GM23338 (cell line): ENCODE data around the gene RNF2. TPM values are rescaled to one million over a fixed set of nuclear protein-coding genes. Genes with fewer than 3 reads are reported as not detected.

Experiments used
- ATAC-seq: fragments of 200-7000 bp; cut with Tn5 transposase; 3 replicates; pipeline ENCODE4 v1.9.1; 2020
- DNase-seq: peaks from one replicate; pipeline ENCODE4 v3.0.0-alpha.2; 2015; ENCODE audit warnings: low spot score
- H2AFZ ChIP-seq: fragments of 200-600 bp; sonication (generic); 2 replicates; pipeline ENCODE4 v1.8.0; 2016; ENCODE audit warnings: antibody characterized with exemption, mild to moderate bottlenecking, moderate library complexity
- H3F3A ChIP-seq: fragments of 200-600 bp; sonication (generic); replicated peaks from 2 replicates; pipeline ENCODE4 v1.8.0; 2017; ENCODE audit warnings: antibody characterized with exemption, mixed run types, low read depth
- H3K27ac ChIP-seq: fragments of 200-600 bp; sonication (generic); 2 replicates; pipeline ENCODE4 v1.6.1; 2016; ENCODE audit warnings: low read depth
- H3K27me3 ChIP-seq: fragments of 200-600 bp; sonication (generic); 2 replicates; pipeline ENCODE4 v1.8.0; 2016; ENCODE audit warnings: mild to moderate bottlenecking, mixed run types, moderate library complexity; ENCODE audit not compliant: insufficient read depth
- H3K36me3 ChIP-seq: fragments of 200-600 bp; sonication (generic); 2 replicates; pipeline ENCODE4 v1.8.0; 2016; ENCODE audit warnings: mild to moderate bottlenecking; ENCODE audit not compliant: insufficient read depth
- H3K4me1 ChIP-seq: fragments of 200-600 bp; sonication (generic); 2 replicates; pipeline ENCODE4 v1.8.0; 2016; ENCODE audit warnings: mild to moderate bottlenecking, moderate library complexity; ENCODE audit not compliant: insufficient read depth
- H3K4me2 ChIP-seq: fragments of 200-600 bp; sonication (generic); 2 replicates; pipeline ENCODE4 v1.7.1; 2017; ENCODE audit warnings: mixed run types
- H3K4me3 ChIP-seq: fragments of 200-600 bp; sonication (generic); 2 replicates; pipeline ENCODE4 v1.6.1; 2016; ENCODE audit warnings: mixed run types
- H3K79me2 ChIP-seq: fragments of 200-600 bp; sonication (generic); replicated peaks from 2 replicates; pipeline ENCODE4 v1.8.0; 2017; ENCODE audit warnings: mild to moderate bottlenecking; ENCODE audit not compliant: insufficient read depth
- H3K9me2 ChIP-seq: fragments of 200-600 bp; sonication (generic); 2 replicates; pipeline ENCODE4 v1.8.0; 2017; ENCODE audit not compliant: insufficient read depth
- H4K20me1 ChIP-seq: fragments of 200-600 bp; sonication (generic); replicated peaks from 2 replicates; pipeline ENCODE4 v1.8.0; 2017; ENCODE audit warnings: mild to moderate bottlenecking; ENCODE audit not compliant: insufficient read depth
- H3K27ac Mint-ChIP-seq: 2 replicates; pipeline ENCODE4 v1.8.0; 2020; ENCODE audit warnings: inconsistent platforms, mild to moderate bottlenecking, moderate library complexity, mixed read lengths
- H3K27me3 Mint-ChIP-seq: 3 replicates; pipeline ENCODE4 v1.8.0; 2022; ENCODE audit warnings: low read depth, mild to moderate bottlenecking, moderate library complexity, mixed read lengths, inconsistent platforms; ENCODE audit not compliant: insufficient read depth, poor library complexity
- H3K36me3 Mint-ChIP-seq: 3 replicates; pipeline ENCODE4 v1.8.0; 2021; ENCODE audit warnings: low read depth, mild to moderate bottlenecking, inconsistent platforms, moderate library complexity, mixed read lengths
- H3K4me1 Mint-ChIP-seq: 3 replicates; pipeline ENCODE4 v1.8.0; 2020; ENCODE audit warnings: mild to moderate bottlenecking, inconsistent platforms, mixed read lengths
- H3K4me3 Mint-ChIP-seq: 3 replicates; pipeline ENCODE4 v1.8.0; 2021; ENCODE audit warnings: moderate library complexity, mild to moderate bottlenecking, inconsistent platforms, mixed read lengths
- H3K9me3 Mint-ChIP-seq: 3 replicates; pipeline ENCODE4 v1.8.0; 2020; ENCODE audit warnings: moderate library complexity, mild to moderate bottlenecking, inconsistent platforms, mixed read lengths
- CREB1 ChIP-seq: fragments of 250-450 bp; sonication (Bioruptor Pico); IDR thresholded peaks from 2 replicates; pipeline ENCODE4 v1.5.0; 2020; ENCODE audit warnings: low read depth, mild to moderate bottlenecking, moderate library complexity
- EZH2 ChIP-seq: fragments of 200-600 bp; sonication (generic); IDR thresholded peaks from one replicate; pipeline ENCODE4 v1.8.0; 2017; ENCODE audit warnings: antibody characterized with exemption, mild to moderate bottlenecking, low read depth; ENCODE audit not compliant: unreplicated experiment
- EZH2phosphoT487 ChIP-seq: fragments of 200-600 bp; sonication (generic); IDR thresholded peaks from one replicate; pipeline ENCODE4 v1.8.1; 2018; ENCODE audit warnings: antibody characterized with exemption; ENCODE audit not compliant: unreplicated experiment
- JUNB ChIP-seq: IDR thresholded peaks from one replicate; pipeline ENCODE4 v1.6.1; 2016; ENCODE audit warnings: antibody characterized with exemption; ENCODE audit not compliant: unreplicated experiment
- NANOG ChIP-seq: IDR thresholded peaks from 2 replicates; pipeline ENCODE4 v1.6.1; 2016; ENCODE audit warnings: antibody characterized with exemption, borderline replicate concordance
- POLR2AphosphoS5 ChIP-seq: IDR thresholded peaks from 2 replicates; pipeline ENCODE4 v1.6.1; 2016; ENCODE audit warnings: antibody characterized with exemption, low read depth
- STAT1 ChIP-seq: IDR thresholded peaks from one replicate; pipeline ENCODE4 v1.6.1; 2016; ENCODE audit warnings: antibody characterized with exemption; ENCODE audit not compliant: unreplicated experiment
- ZNF114 ChIP-seq: fragments of 250-450 bp; sonication (Bioruptor Pico); IDR thresholded peaks from 2 replicates; pipeline ENCODE4 v1.5.0; 2020; ENCODE audit warnings: mild to moderate bottlenecking, moderate library complexity
- ZNF331 ChIP-seq: fragments of 250-450 bp; sonication (Bioruptor Pico); IDR thresholded peaks from 2 replicates; pipeline ENCODE4 v1.5.0; 2020; ENCODE audit warnings: low read depth, mild to moderate bottlenecking, moderate library complexity
- polyA plus RNA-seq: library from polyadenylated mRNA; unstranded; fragments of >200 nt; fragmentation: Nextera tagmentation; extraction: Ambion mirVana; gene quantifications from 2 replicates; pipeline ENCODE4 v1.2.1, GENCODE V29; 2016
- total RNA-seq: library from RNA; depleted of rRNA; stranded (reverse); fragments of >200 nt; shearing (Covaris generic); gene quantifications from 2 replicates; pipeline ENCODE4 v1.2.3, GENCODE V29; 2014
- TF ChIP-seq, protein P1 (sequence below): IDR thresholded peaks from one replicate; pipeline ENCODE4 v1.6.1; 2018; ENCODE audit warnings: antibody characterized with exemption; ENCODE audit not compliant: unreplicated experiment
- TF ChIP-seq, protein P2 (sequence below): fragments of 250-450 bp; sonication (Bioruptor Pico); IDR thresholded peaks from 2 replicates; pipeline ENCODE4 v1.5.0; 2020; ENCODE audit warnings: mild to moderate bottlenecking, moderate library complexity
- TF ChIP-seq, protein P3 (sequence below), 2 experiments: fragments of 200-600 bp in 1 of 2; sonication (generic) in 1 of 2; conservative IDR thresholded peaks; 2 replicates each; pipeline versions ENCODE4 v1.5.1 to v1.6.1; 2016 to 2017; ENCODE audit warnings: antibody characterized with exemption in 2 of 2, low read depth in 2 of 2, mild to moderate bottlenecking in 2 of 2, moderate library complexity in 1 of 2
- TF ChIP-seq, protein P4 (sequence below): IDR thresholded peaks from 2 replicates; pipeline ENCODE4 v1.6.1; 2016; ENCODE audit warnings: antibody characterized with exemption

The RNF2 gene
- total and polyA plus RNA-seq, 2 experiments from 2014 or later, result 33.3 to 51.4 TPM

DNA sequence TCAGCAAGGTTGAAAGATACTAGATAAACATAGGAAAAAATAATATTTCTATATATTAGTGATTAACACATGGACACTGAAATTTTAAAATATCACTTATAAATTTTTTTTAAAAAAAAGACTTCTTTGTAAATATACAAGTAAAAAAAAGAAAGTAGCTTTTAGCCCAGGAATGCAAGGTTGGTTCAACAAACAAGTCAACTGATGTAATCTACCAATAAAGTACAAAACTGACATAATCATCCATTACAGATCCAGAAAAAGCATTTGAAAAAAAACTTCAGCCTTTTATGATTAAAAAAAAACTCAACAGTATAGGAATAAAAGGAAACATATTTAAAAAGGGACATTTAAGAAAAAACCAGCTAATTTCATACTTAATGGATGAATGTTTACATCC, 63.0 kb downstream of the RNF2 start:
- no peak overlapping the region for H3K27ac Mint-ChIP-seq
- H3F3A ChIP-seq, result no peaks in the 10 kb centered on the region

More for the DNA sequence above, 63.0 kb downstream of the RNF2 start:
- Histone ChIP-seq H3K4me1 (no peaks in the 10 kb centered on the region), H3K4me3 (no peak overlapping the region), H3K27me3 (no peaks in the 10 kb centered on the region), H3K9me2 (no peaks in the 10 kb centered on the region), H3K4me2 (no peak overlapping the region), H3K36me3 (0 out of 2 replicates have a peak, but pooled peaks cover 4% of the 10 kb centered on the region), H4K20me1 (no peaks in the 10 kb centered on the region), H3K27ac (no peak overlapping the region), H3K79me2 (no peaks in the 10 kb centered on the region), H2AFZ (no peak overlapping the region)
- TF ChIP-seq EZH2 (no peak), STAT1 (no peak), ZNF114 (CRISPR knock-in tag) (no peak), CREB1 (CRISPR knock-in tag) (no peak), EZH2phosphoT487 (no peak), JUNB (no peak), ZNF331 (no peak), POLR2AphosphoS5 (no peak), NANOG (no peak)
- TF ChIP-seq, protein P1, sequence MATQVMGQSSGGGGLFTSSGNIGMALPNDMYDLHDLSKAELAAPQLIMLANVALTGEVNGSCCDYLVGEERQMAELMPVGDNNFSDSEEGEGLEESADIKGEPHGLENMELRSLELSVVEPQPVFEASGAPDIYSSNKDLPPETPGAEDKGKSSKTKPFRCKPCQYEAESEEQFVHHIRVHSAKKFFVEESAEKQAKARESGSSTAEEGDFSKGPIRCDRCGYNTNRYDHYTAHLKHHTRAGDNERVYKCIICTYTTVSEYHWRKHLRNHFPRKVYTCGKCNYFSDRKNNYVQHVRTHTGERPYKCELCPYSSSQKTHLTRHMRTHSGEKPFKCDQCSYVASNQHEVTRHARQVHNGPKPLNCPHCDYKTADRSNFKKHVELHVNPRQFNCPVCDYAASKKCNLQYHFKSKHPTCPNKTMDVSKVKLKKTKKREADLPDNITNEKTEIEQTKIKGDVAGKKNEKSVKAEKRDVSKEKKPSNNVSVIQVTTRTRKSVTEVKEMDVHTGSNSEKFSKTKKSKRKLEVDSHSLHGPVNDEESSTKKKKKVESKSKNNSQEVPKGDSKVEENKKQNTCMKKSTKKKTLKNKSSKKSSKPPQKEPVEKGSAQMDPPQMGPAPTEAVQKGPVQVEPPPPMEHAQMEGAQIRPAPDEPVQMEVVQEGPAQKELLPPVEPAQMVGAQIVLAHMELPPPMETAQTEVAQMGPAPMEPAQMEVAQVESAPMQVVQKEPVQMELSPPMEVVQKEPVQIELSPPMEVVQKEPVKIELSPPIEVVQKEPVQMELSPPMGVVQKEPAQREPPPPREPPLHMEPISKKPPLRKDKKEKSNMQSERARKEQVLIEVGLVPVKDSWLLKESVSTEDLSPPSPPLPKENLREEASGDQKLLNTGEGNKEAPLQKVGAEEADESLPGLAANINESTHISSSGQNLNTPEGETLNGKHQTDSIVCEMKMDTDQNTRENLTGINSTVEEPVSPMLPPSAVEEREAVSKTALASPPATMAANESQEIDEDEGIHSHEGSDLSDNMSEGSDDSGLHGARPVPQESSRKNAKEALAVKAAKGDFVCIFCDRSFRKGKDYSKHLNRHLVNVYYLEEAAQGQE, result no peak
- TF ChIP-seq, protein P2, sequence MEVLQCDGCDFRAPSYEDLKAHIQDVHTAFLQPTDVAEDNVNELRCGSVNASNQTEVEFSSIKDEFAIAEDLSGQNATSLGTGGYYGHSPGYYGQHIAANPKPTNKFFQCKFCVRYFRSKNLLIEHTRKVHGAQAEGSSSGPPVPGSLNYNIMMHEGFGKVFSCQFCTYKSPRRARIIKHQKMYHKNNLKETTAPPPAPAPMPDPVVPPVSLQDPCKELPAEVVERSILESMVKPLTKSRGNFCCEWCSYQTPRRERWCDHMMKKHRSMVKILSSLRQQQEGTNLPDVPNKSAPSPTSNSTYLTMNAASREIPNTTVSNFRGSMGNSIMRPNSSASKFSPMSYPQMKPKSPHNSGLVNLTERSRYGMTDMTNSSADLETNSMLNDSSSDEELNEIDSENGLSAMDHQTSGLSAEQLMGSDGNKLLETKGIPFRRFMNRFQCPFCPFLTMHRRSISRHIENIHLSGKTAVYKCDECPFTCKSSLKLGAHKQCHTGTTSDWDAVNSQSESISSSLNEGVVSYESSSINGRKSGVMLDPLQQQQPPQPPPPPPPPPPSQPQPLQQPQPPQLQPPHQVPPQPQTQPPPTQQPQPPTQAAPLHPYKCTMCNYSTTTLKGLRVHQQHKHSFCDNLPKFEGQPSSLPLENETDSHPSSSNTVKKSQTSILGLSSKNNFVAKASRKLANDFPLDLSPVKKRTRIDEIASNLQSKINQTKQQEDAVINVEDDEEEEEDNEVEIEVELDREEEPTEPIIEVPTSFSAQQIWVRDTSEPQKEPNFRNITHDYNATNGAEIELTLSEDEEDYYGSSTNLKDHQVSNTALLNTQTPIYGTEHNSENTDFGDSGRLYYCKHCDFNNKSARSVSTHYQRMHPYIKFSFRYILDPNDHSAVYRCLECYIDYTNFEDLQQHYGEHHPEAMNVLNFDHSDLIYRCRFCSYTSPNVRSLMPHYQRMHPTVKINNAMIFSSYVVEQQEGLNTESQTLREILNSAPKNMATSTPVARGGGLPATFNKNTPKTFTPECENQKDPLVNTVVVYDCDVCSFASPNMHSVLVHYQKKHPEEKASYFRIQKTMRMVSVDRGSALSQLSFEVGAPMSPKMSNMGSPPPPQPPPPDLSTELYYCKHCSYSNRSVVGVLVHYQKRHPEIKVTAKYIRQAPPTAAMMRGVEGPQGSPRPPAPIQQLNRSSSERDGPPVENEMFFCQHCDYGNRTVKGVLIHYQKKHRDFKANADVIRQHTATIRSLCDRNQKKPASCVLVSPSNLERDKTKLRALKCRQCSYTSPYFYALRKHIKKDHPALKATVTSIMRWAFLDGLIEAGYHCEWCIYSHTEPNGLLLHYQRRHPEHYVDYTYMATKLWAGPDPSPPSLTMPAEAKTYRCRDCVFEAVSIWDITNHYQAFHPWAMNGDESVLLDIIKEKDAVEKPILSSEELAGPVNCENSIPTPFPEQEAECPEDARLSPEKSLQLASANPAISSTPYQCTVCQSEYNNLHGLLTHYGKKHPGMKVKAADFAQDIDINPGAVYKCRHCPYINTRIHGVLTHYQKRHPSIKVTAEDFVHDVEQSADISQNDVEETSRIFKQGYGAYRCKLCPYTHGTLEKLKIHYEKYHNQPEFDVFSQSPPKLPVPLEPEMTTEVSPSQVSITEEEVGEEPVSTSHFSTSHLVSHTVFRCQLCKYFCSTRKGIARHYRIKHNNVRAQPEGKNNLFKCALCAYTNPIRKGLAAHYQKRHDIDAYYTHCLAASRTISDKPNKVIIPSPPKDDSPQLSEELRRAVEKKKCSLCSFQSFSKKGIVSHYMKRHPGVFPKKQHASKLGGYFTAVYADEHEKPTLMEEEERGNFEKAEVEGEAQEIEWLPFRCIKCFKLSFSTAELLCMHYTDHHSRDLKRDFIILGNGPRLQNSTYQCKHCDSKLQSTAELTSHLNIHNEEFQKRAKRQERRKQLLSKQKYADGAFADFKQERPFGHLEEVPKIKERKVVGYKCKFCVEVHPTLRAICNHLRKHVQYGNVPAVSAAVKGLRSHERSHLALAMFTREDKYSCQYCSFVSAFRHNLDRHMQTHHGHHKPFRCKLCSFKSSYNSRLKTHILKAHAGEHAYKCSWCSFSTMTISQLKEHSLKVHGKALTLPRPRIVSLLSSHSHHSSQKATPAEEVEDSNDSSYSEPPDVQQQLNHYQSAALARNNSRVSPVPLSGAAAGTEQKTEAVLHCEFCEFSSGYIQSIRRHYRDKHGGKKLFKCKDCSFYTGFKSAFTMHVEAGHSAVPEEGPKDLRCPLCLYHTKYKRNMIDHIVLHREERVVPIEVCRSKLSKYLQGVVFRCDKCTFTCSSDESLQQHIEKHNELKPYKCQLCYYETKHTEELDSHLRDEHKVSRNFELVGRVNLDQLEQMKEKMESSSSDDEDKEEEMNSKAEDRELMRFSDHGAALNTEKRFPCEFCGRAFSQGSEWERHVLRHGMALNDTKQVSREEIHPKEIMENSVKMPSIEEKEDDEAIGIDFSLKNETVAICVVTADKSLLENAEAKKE (CRISPR knock-in tag), result no peak
- TF ChIP-seq, protein P3, sequence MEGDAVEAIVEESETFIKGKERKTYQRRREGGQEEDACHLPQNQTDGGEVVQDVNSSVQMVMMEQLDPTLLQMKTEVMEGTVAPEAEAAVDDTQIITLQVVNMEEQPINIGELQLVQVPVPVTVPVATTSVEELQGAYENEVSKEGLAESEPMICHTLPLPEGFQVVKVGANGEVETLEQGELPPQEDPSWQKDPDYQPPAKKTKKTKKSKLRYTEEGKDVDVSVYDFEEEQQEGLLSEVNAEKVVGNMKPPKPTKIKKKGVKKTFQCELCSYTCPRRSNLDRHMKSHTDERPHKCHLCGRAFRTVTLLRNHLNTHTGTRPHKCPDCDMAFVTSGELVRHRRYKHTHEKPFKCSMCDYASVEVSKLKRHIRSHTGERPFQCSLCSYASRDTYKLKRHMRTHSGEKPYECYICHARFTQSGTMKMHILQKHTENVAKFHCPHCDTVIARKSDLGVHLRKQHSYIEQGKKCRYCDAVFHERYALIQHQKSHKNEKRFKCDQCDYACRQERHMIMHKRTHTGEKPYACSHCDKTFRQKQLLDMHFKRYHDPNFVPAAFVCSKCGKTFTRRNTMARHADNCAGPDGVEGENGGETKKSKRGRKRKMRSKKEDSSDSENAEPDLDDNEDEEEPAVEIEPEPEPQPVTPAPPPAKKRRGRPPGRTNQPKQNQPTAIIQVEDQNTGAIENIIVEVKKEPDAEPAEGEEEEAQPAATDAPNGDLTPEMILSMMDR (conservative IDR thresholded peaks at IDR 0.05; ENCODE audit: low read depth in 2 of 2), result no peak
- TF ChIP-seq, protein P4, sequence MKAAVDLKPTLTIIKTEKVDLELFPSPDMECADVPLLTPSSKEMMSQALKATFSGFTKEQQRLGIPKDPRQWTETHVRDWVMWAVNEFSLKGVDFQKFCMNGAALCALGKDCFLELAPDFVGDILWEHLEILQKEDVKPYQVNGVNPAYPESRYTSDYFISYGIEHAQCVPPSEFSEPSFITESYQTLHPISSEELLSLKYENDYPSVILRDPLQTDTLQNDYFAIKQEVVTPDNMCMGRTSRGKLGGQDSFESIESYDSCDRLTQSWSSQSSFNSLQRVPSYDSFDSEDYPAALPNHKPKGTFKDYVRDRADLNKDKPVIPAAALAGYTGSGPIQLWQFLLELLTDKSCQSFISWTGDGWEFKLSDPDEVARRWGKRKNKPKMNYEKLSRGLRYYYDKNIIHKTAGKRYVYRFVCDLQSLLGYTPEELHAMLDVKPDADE, result no peak
- H3K36me3 Mint-ChIP-seq, result peaks cover 10% of the 10 kb centered on the region; the same call in 2 of the 3 replicates
- no peak for ATAC-seq
- no peaks in the 10 kb centered on the region for H3K4me1 Mint-ChIP-seq
- no peak for DNase-seq
- no peak overlapping the region for H3K4me3 Mint-ChIP-seq
- peaks cover 22% of the 10 kb centered on the region for H3K9me3 Mint-ChIP-seq
- H3K27me3 Mint-ChIP-seq, result peaks cover 4% of the 10 kb centered on the region
